ENCODE results near the gene CD164L2.

DNA sequence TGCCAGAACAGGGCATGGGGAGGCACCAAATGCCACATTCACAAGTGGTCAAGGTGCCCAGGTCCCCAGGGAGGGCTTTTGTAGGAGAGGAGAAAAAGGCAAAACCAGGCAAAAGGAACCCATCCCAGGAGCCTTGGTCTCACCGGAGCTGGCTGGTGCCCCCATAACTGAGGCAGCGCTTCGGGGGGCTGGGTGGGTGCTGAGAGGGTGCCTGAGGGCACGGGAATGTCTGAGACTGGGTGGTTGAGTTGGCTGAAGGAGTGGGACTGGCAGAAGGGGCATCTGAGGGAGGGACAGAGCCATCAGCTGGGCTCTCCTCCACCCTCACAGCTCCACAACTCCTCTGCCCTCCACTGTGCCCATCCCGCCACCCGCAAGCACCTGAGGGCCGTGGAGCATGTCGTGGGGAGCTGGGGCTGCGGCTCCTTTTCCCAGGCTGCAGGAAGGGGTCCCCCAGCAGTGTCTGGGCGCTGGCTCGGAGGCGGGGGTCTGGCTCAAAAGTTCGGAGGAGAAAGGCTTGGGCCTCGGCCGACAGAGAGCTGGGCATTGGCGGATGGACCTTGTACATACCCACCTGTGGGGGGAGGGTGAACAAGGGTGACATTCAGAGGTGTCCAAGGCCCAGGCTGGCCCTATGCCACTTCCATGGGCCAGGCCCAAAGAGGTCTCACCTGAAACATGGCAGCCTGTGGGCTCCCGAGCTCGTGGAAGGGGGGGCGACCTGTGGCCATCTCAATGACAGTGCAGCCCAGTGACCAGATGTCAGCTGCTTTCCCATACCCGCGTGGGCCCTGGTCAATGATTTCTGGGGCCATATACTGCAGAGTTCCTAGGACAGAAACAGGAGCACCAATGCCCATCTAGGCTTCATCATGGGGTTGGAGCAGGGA is 24.9 kb downstream of the CD164L2 start:
- TF ChIP-seq, protein P1, sequence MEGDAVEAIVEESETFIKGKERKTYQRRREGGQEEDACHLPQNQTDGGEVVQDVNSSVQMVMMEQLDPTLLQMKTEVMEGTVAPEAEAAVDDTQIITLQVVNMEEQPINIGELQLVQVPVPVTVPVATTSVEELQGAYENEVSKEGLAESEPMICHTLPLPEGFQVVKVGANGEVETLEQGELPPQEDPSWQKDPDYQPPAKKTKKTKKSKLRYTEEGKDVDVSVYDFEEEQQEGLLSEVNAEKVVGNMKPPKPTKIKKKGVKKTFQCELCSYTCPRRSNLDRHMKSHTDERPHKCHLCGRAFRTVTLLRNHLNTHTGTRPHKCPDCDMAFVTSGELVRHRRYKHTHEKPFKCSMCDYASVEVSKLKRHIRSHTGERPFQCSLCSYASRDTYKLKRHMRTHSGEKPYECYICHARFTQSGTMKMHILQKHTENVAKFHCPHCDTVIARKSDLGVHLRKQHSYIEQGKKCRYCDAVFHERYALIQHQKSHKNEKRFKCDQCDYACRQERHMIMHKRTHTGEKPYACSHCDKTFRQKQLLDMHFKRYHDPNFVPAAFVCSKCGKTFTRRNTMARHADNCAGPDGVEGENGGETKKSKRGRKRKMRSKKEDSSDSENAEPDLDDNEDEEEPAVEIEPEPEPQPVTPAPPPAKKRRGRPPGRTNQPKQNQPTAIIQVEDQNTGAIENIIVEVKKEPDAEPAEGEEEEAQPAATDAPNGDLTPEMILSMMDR (IDR thresholded peaks at IDR 0.05; ENCODE audit: insufficient read depth, low read depth, low read length), result no peak
- no peak for TF ChIP-seq EZH2 (IDR thresholded peaks at IDR 0.05; ENCODE audit: insufficient read depth, low read length)

Data from astrocyte (in vitro differentiated cells and primary cell).